Gastrocnemius medialis (tissue), 4 donors: ENCODE results near the gene CTSH.

ENCODE experiments used
- POLR2A ChIP-seq, 2 donors: fragments of 450-650 bp; IDR thresholded peaks; one replicate each; pipeline ENCODE4 v1.6.1; 2017; ENCODE audit warnings: antibody characterized with exemption in 2 of 2, mild to moderate bottlenecking in 2 of 2, moderate library complexity in 2 of 2
- TF ChIP-seq, protein P1 (sequence below), 5 experiments: fragments of 450-650 bp in 3 of 5; fragments of 200-600 bp in 2 of 5; sonication (generic) in 2 of 5; IDR thresholded peaks in 4 of 5; conservative IDR thresholded peaks in 1 of 5; 1 replicate in 4 of 5; 2 replicates in 1 of 5; pipeline ENCODE4 v1.5.1; 2016 to 2019; ENCODE audit warnings: antibody characterized with exemption in 5 of 5, mild to moderate bottlenecking in 3 of 5, moderate library complexity in 3 of 5

DNA sequence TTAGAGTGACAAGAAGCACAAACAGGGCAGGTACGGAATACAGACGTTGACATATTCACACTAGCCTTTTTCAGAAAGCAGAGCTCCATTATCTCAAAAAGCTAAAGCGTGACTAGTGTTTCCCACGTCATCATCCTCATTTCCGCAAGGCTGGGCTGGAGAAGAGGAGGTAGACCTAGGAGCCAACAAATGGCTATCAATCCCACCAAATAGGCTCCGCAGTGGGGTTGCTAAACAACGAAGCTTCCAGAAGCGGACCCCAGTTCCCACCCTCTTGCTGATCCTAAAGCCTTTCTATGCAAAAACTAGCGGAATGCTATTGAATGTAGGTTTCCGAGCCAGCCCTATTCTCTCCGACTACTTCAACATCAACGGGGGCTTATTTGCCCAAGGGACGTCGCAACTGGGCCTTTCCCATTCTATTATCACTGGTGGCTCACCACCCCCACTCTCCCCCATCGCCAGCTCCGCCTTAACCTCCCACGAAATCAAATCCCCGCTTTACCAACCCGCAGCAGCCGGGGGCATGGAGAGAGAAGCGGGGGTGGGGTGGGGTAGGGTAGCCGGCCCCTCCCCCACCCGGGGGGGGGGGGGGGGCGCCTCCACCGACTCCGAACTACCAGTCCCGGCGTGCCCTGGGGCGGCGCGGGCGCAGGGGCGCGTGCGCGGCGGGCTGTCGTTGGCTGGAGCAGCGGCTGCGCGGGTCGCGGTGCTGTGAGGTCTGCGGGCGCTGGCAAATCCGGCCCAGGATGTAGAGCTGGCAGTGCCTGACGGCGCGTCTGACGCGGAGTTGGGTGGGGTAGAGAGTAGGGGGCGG lies 72.5 kb downstream of the CTSH start, which contains the start of gene MORF4L1:
- TF ChIP-seq, protein P1, sequence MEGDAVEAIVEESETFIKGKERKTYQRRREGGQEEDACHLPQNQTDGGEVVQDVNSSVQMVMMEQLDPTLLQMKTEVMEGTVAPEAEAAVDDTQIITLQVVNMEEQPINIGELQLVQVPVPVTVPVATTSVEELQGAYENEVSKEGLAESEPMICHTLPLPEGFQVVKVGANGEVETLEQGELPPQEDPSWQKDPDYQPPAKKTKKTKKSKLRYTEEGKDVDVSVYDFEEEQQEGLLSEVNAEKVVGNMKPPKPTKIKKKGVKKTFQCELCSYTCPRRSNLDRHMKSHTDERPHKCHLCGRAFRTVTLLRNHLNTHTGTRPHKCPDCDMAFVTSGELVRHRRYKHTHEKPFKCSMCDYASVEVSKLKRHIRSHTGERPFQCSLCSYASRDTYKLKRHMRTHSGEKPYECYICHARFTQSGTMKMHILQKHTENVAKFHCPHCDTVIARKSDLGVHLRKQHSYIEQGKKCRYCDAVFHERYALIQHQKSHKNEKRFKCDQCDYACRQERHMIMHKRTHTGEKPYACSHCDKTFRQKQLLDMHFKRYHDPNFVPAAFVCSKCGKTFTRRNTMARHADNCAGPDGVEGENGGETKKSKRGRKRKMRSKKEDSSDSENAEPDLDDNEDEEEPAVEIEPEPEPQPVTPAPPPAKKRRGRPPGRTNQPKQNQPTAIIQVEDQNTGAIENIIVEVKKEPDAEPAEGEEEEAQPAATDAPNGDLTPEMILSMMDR (IDR thresholded peaks at IDR 0.05 in 4 of 5, conservative IDR thresholded peaks at IDR 0.05 in 1 of 5): no peak
- TF ChIP-seq POLR2A (IDR thresholded peaks at IDR 0.05): no peak
